H1 (cell line): ENCODE measurements around the gene SFMBT2. TPM values are rescaled to one million over a fixed set of nuclear protein-coding genes. Genes with fewer than 3 reads are reported as not detected.

Experiments
- CTCF ChIA-PET: fragments of 300-600 bp; sonication (Branson Sonifier 250); formaldehyde crosslinking; loops from one replicate; lab custom pipeline; 2021; ENCODE audit not compliant: partially characterized antibody; lab: Charles Lee
- POLR2A ChIA-PET: fragments of 300-600 bp; sonication (Branson Sonifier 250); formaldehyde crosslinking; loops from one replicate; lab custom pipeline; 2021; ENCODE audit warnings: inconsistent platforms; ENCODE audit not compliant: partially characterized antibody; lab: Charles Lee
- DNase-seq, 2 experiments: peaks; one replicate each; pipeline versions ENCODE4 v3.0.0 to v3.0.0-alpha.2; 2010 to 2022; ENCODE audit warnings: low spot score in 2 of 2, low read depth in 1 of 2, mixed read lengths in 1 of 2
- FAIRE-seq: peaks from 2 replicates; lab custom pipeline; 2011; peaks lifted over from hg19 to GRCh38; lab: Jason Lieb, UNC
- H2AFZ ChIP-seq: 2 replicates; pipeline ENCODE4 v1.8.1; 2012; ENCODE audit warnings: low read length, inconsistent platforms
- H2AK5ac ChIP-seq: 2 replicates; pipeline ENCODE4 v1.6.1; 2013; ENCODE audit warnings: low read depth, low read length
- H2BK120ac ChIP-seq: replicated peaks from 2 replicates; pipeline ENCODE3; 2013; ENCODE audit warnings: low read depth, low read length, inconsistent platforms
- H2BK12ac ChIP-seq: 2 replicates; pipeline ENCODE4 v1.6.1; 2013; ENCODE audit warnings: low read depth, low read length
- H2BK15ac ChIP-seq: 2 replicates; pipeline ENCODE4 v1.6.1; 2013; ENCODE audit warnings: low read length
- H2BK20ac ChIP-seq: 2 replicates; pipeline ENCODE4 v1.6.1; 2013; ENCODE audit warnings: low read length
- H2BK5ac ChIP-seq: 2 replicates; pipeline ENCODE4 v1.6.1; 2013; ENCODE audit warnings: low read depth, low read length
- H3K14ac ChIP-seq: 2 replicates; pipeline ENCODE4 v1.6.1; 2013; ENCODE audit warnings: inconsistent platforms; ENCODE audit not compliant: insufficient read length
- H3K18ac ChIP-seq: 2 replicates; pipeline ENCODE4 v1.6.1; 2013; ENCODE audit warnings: low read length; ENCODE audit errors: extremely low read depth
- H3K23ac ChIP-seq: 2 replicates; pipeline ENCODE4 v1.6.1; 2013; ENCODE audit warnings: inconsistent platforms; ENCODE audit not compliant: insufficient read length
- H3K23me2 ChIP-seq: 2 replicates; pipeline ENCODE4 v1.6.1; 2013; ENCODE audit warnings: low read depth, low read length
- H3K27ac ChIP-seq: 2 replicates; pipeline ENCODE4 v1.6.1; 2011; ENCODE audit warnings: low read depth, low read length, inconsistent platforms
- H3K27me3 ChIP-seq, 4 experiments: replicated peaks in 1 of 4; 1 replicate in 1 of 4; 2 replicates in 3 of 4; pipeline versions ENCODE4 v1.6.1 to v1.8.1; 2011 to 2013; ENCODE audit warnings: low read length in 3 of 4, mild to moderate bottlenecking in 3 of 4, inconsistent platforms in 2 of 4, mixed read lengths in 2 of 4, moderate library complexity in 1 of 4; ENCODE audit not compliant: control insufficient read depth in 3 of 4, insufficient read depth in 3 of 4; ENCODE audit errors: extremely low read depth in 1 of 4
- H3K36me3 ChIP-seq, 4 experiments: 2 replicates each; pipeline versions ENCODE4 v1.6.1 to v1.8.1; 2011 to 2013; ENCODE audit warnings: mild to moderate bottlenecking in 4 of 4, low read length in 3 of 4, moderate library complexity in 2 of 4, control low read depth in 1 of 4, inconsistent platforms in 1 of 4; ENCODE audit not compliant: insufficient read depth in 4 of 4, control insufficient read depth in 2 of 4
- H3K4ac ChIP-seq: replicated peaks from 2 replicates; pipeline ENCODE3; 2013; ENCODE audit warnings: low read length, low read depth, mixed read lengths, inconsistent platforms; ENCODE audit not compliant: insufficient read length
- H3K4me1 ChIP-seq, 4 experiments: replicated peaks in 1 of 4; 1 replicate in 1 of 4; 2 replicates in 3 of 4; pipeline versions ENCODE4 v1.6.1 to v1.8.1; 2011 to 2013; ENCODE audit warnings: low read length in 3 of 4, inconsistent platforms in 2 of 4, mixed read lengths in 1 of 4; ENCODE audit not compliant: insufficient read depth in 4 of 4, control insufficient read depth in 3 of 4
- H3K4me2 ChIP-seq, 2 experiments: 2 replicates each; pipeline versions ENCODE4 v1.6.1 to v1.8.1; 2011 to 2013; ENCODE audit warnings: low read depth in 2 of 2, low read length in 2 of 2, control low read depth in 1 of 2, inconsistent platforms in 1 of 2, mild to moderate bottlenecking in 1 of 2; ENCODE audit not compliant: insufficient read depth in 1 of 2
- H3K4me3 ChIP-seq, 4 experiments: fragments of 200-600, 300-600 bp in 1 of 4; sonication (generic), shearing (Covaris generic), sonication (Bioruptor Twin) in 1 of 4; 2 replicates each; pipeline versions ENCODE4 v1.5.1 to v1.8.1; 2011 to 2016; ENCODE audit warnings: low read length in 4 of 4, low read depth in 3 of 4, control low read depth in 2 of 4, inconsistent platforms in 2 of 4, mild to moderate bottlenecking in 2 of 4, mixed read lengths in 1 of 4, moderate library complexity in 1 of 4; ENCODE audit not compliant: insufficient read depth in 2 of 4; ENCODE audit errors: extremely low read depth in 1 of 4
- H3K56ac ChIP-seq: replicated peaks from 2 replicates; pipeline ENCODE3; 2013; ENCODE audit warnings: low read depth, mild to moderate bottlenecking, mixed read lengths, low read length, inconsistent platforms; ENCODE audit not compliant: insufficient read length
- H3K79me1 ChIP-seq: 2 replicates; pipeline ENCODE4 v1.6.1; 2013; ENCODE audit warnings: low read depth, low read length, control low read depth
- H3K79me2 ChIP-seq, 2 experiments: 2 replicates each; pipeline versions ENCODE4 v1.6.1 to v1.8.1; 2012 to 2013; ENCODE audit warnings: low read length in 2 of 2, mild to moderate bottlenecking in 2 of 2, inconsistent platforms in 1 of 2; ENCODE audit not compliant: insufficient read depth in 2 of 2, control insufficient read depth in 1 of 2
- H3K9ac ChIP-seq, 4 experiments: replicated peaks in 1 of 4; 1 replicate in 1 of 4; 2 replicates in 3 of 4; pipeline versions ENCODE4 v1.6.1 to v1.8.1; 2011 to 2013; ENCODE audit warnings: low read depth in 3 of 4, low read length in 3 of 4, control low read depth in 2 of 4, mild to moderate bottlenecking in 2 of 4, moderate library complexity in 2 of 4, inconsistent platforms in 1 of 4; ENCODE audit errors: extremely low read depth in 1 of 4
- H3K9me3 ChIP-seq, 2 experiments: 2 replicates each; pipeline versions ENCODE4 v1.6.1 to v1.8.1; 2012 to 2013; ENCODE audit warnings: mild to moderate bottlenecking in 2 of 2, moderate library complexity in 2 of 2, control low read depth in 1 of 2, inconsistent platforms in 1 of 2, low read depth in 1 of 2, low read length in 1 of 2, mixed read lengths in 1 of 2; ENCODE audit not compliant: insufficient read depth in 2 of 2
- H4K20me1 ChIP-seq, 2 experiments: replicated peaks in 1 of 2; 2 replicates each; pipeline versions ENCODE3 to v1.8.1; 2011 to 2013; ENCODE audit warnings: inconsistent platforms in 2 of 2, low read length in 2 of 2, mild to moderate bottlenecking in 1 of 2; ENCODE audit not compliant: insufficient read depth in 2 of 2, control insufficient read depth in 1 of 2
- H4K5ac ChIP-seq: 2 replicates; pipeline ENCODE4 v1.6.1; 2013; ENCODE audit warnings: low read length, low read depth, mixed read lengths, inconsistent platforms; ENCODE audit not compliant: insufficient read length
- H4K8ac ChIP-seq: 2 replicates; pipeline ENCODE4 v1.8.0; 2013; ENCODE audit warnings: mild to moderate bottlenecking, moderate library complexity, low read length, inconsistent platforms; ENCODE audit not compliant: insufficient read depth; ENCODE audit errors: extremely low read depth
- H4K91ac ChIP-seq: replicated peaks from 2 replicates; pipeline ENCODE3; 2013; ENCODE audit warnings: low read length, mixed read lengths, inconsistent platforms; ENCODE audit not compliant: insufficient read length
- BRCA1 ChIP-seq: IDR thresholded peaks from 2 replicates; pipeline ENCODE4 v1.6.1; 2012; ENCODE audit warnings: low read depth, low read length, improper control_type of control experiment
- CBX5 ChIP-seq: fragments of 300-800, 300-1000 bp; sonication (generic); IDR thresholded peaks from 2 replicates; pipeline ENCODE4 v1.7.1; 2016; ENCODE audit warnings: antibody characterized with exemption, low read length, low read depth
- CREB1 ChIP-seq: IDR thresholded peaks from 2 replicates; pipeline ENCODE4 v1.6.1; 2012; ENCODE audit warnings: inconsistent platforms
- CTCF ChIP-seq, 3 experiments: IDR thresholded peaks; 1 replicate in 2 of 3; 2 replicates in 1 of 3; pipeline versions ENCODE4 v1.5.1 to v1.6.1; 2011; ENCODE audit warnings: low read length in 3 of 3, mild to moderate bottlenecking in 3 of 3, inconsistent platforms in 2 of 3, low read depth in 1 of 3, moderate library complexity in 1 of 3; ENCODE audit not compliant: insufficient read depth in 1 of 3; ENCODE audit errors: control extremely low read depth in 1 of 3
- POLR2A ChIP-seq, 2 experiments: IDR thresholded peaks; 1 replicate in 1 of 2; 2 replicates in 1 of 2; pipeline ENCODE4 v1.6.1; 2011; ENCODE audit warnings: low read depth in 2 of 2, low read length in 2 of 2, mild to moderate bottlenecking in 2 of 2; ENCODE audit errors: control extremely low read depth in 1 of 2
- RBBP5 ChIP-seq: IDR thresholded peaks from 2 replicates; pipeline ENCODE4 v1.7.1; 2012; ENCODE audit warnings: low read depth, mild to moderate bottlenecking, inconsistent platforms, low read length, moderate library complexity, borderline replicate concordance
- RFX5 ChIP-seq: IDR thresholded peaks from 2 replicates; pipeline ENCODE4 v1.6.1; 2011; ENCODE audit warnings: low read depth, low read length, improper control_type of control experiment, borderline replicate concordance
- TEAD4 ChIP-seq: IDR thresholded peaks from 2 replicates; pipeline ENCODE4 v1.6.1; 2012; ENCODE audit warnings: low read depth, low read length, inconsistent platforms, mixed read lengths
- WGBS, 2 experiments: shearing (Covaris generic) in 1 of 2; methylation state at CpG; one replicate each; pipeline versions ENCODE4 v1.1.6 to v1.1.7; 2013 to 2015; ENCODE audit warnings: low lambda C conversion rate in 2 of 2, mixed read lengths in 2 of 2, inconsistent platforms in 1 of 2, low coverage in 1 of 2, missing lambda C conversion rate in 1 of 2; ENCODE audit not compliant: insufficient replicate concordance in 2 of 2, insufficient coverage in 1 of 2, insufficient read length in 1 of 2; ENCODE audit errors: extremely low coverage in 1 of 2, missing lambda C conversion rate in 1 of 2; 5-methylcytosine and 5-hydroxymethylcytosine counted together
- polyA plus RNA-seq, 7 experiments: library from polyadenylated mRNA; depleted of rRNA in 3 of 7; stranded (reverse) in 5 of 7; unstranded in 2 of 7; fragments of >200 nt in 5 of 7; fragments of 200-250 nt in 2 of 7; gene quantifications; 1 replicate in 5 of 7; 2 replicates in 1 of 7; 4 replicates in 1 of 7; pipeline versions ENCODE4 v1.2.1 to v1.2.3, GENCODE V29; 2011 to 2013; ENCODE audit warnings: missing spikeins in 2 of 7, mixed read lengths in 2 of 7
- total RNA-seq: library from RNA; stranded (reverse); fragmentation: NEBNext Ultra II Directional; extraction: Animal tissue kit (Norgen Biotek cat#: 25700); gene quantifications from 2 replicates; pipeline ENCODE4 v1.2.1, GENCODE V29; 2021

SFMBT2 gene
- total and polyA plus RNA-seq, 2 of the 8 experiments (the other 6 are each of a cell fraction or from before 2014, with no cell fraction given) = 2.9 to 11.0 TPM

- Histone ChIP-seq H3K4me2 (no peak overlapping the region; a peak in 1 of 4 replicates), H3K27ac (no peak overlapping the region), H2BK12ac (no peak overlapping the region), H4K5ac (no peak overlapping the region), H3K56ac (no peak overlapping the region), H3K18ac (no peak overlapping the region; the same call in 1 of the 2 replicates), H2AFZ (no peak overlapping the region), H2AK5ac (no peak overlapping the region), H2BK120ac (no peak overlapping the region), H3K4me3 (no peak overlapping the region), H4K91ac (no peak overlapping the region), H3K9me3 (no peaks in the 10 kb centered on the region), H3K79me2 (no peaks in the 10 kb centered on the region), H3K14ac (no peak overlapping the region), H3K4ac (no peak overlapping the region), H3K36me3 (no peaks in the 10 kb centered on the region), H3K4me1 (peaks cover 0 to 19% (median 4%) of the 10 kb centered on the region in 4 experiments; a peak in 5 of 7 replicates), H4K20me1 (no peaks in the 10 kb centered on the region), H3K27me3 (no peaks in the 10 kb centered on the region; a peak in 1 of 7 replicates), H2BK5ac (no peak overlapping the region), H3K23me2 (no peaks in the 10 kb centered on the region), H3K9ac (no peak overlapping the region), H2BK20ac (no peak overlapping the region), H3K23ac (no peak overlapping the region), H2BK15ac (no peak overlapping the region), H3K79me1 (no peaks in the 10 kb centered on the region), H4K8ac (no peak overlapping the region)
- DNase-seq (no peak), FAIRE-seq (no peak)
- TF ChIP-seq RBBP5 = no peak
- no peak for TF ChIP-seq CBX5
- no peak for TF ChIP-seq CREB1
- no peak for TF ChIP-seq CTCF (IDR thresholded peaks at IDR 0.05; ENCODE audit: control extremely low read depth in 1 of 3, insufficient read depth in 1 of 3, low read depth in 1 of 3, low read length in 3 of 3)
- TF ChIP-seq POLR2A (IDR thresholded peaks at IDR 0.05; ENCODE audit: control extremely low read depth in 1 of 2, low read depth in 2 of 2, low read length in 2 of 2) = no peak
- TF ChIP-seq RFX5 = no peak
- TF ChIP-seq BRCA1 = no peak
- TF ChIP-seq TEAD4 = no peak
- CTCF ChIA-PET = interaction anchor here (0.6 to 1.5 kb wide), 2 partner anchors 19 to 187 kb away, joined by 3 to 4 read pairs; no protein-coding TSS in a partner anchor
- WGBS, 2 experiments = 58% methylated on average over 2 of the region's 2 CpGs; no CpG with 5 or more reads in 1 of the 2 experiments
- POLR2A ChIA-PET = no interaction called here
Measured at GRCh38 chr10:7435674-7436073, 24.8 kb upstream of the SFMBT2 start.
